ENCODE data around the gene ONECUT3.

DNA sequence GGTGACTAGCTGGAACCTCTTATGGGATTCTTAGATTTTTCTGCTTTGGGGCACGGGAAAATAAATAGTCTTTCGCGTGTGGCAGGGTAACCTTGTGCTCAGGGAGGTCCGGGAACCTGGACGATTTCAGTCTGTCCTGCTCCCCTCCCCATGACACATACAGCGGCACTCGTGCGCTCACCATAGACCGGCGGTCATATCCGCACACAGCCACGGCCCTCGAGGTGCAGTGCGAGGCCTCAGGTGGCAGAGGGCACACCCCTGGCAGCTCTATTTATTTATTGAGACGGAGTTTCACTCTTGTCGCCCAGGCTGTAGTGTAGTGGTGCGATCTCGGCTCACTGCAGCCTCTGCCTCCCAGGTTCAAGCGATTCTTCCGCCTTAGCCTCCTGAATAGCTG lies 3.0 kb downstream of the ONECUT3 start:
- no peak for TF ChIP-seq EP300 (IDR thresholded peaks at IDR 0.05)
- TF ChIP-seq, protein P1, sequence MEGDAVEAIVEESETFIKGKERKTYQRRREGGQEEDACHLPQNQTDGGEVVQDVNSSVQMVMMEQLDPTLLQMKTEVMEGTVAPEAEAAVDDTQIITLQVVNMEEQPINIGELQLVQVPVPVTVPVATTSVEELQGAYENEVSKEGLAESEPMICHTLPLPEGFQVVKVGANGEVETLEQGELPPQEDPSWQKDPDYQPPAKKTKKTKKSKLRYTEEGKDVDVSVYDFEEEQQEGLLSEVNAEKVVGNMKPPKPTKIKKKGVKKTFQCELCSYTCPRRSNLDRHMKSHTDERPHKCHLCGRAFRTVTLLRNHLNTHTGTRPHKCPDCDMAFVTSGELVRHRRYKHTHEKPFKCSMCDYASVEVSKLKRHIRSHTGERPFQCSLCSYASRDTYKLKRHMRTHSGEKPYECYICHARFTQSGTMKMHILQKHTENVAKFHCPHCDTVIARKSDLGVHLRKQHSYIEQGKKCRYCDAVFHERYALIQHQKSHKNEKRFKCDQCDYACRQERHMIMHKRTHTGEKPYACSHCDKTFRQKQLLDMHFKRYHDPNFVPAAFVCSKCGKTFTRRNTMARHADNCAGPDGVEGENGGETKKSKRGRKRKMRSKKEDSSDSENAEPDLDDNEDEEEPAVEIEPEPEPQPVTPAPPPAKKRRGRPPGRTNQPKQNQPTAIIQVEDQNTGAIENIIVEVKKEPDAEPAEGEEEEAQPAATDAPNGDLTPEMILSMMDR (IDR thresholded peaks at IDR 0.05): no peak
